HG02571 (cell line): Measurements from ENCODE around the gene ITGAE.

Source experiments
- ATAC-seq: cut with Tn5 transposase; IDR thresholded peaks from one replicate; pipeline ENCODE4 v1.9.1; 2021; ENCODE audit warnings: mild to moderate bottlenecking, moderate library complexity; ENCODE audit not compliant: unreplicated experiment

Gene ITGAE

GRCh38 chr17:3695723-3696411, 105.1 kb downstream of the ITGAE start, which contains the start of gene P2RX5:
Gene P2RX5 (minus strand): TSS chr17:3696155. CDS start chr17:3696005, 150 bp downstream.
- no peak for ATAC-seq

- no peak for ATAC-seq
Observed at GRCh38 chr17:3695129-3695722, 105.8 kb downstream of the ITGAE start.

GRCh38 chr17:3693829-3694231, 107.2 kb downstream of the ITGAE start:
- ATAC-seq: no peak

GRCh38 chr17:3693141-3693540, 107.8 kb downstream of the ITGAE start:
- no peak for ATAC-seq

- no peak for ATAC-seq
Observed at GRCh38 chr17:3692346-3692745, 108.6 kb downstream of the ITGAE start.

- ATAC-seq: no peak
Observed at GRCh38 chr17:3691617-3692067, 109.3 kb downstream of the ITGAE start.

GRCh38 chr17:3690094-3690715, 110.8 kb downstream of the ITGAE start:
- ATAC-seq: no peak

GRCh38 chr17:3689262-3690093, 111.5 kb downstream of the ITGAE start:
- no peak for ATAC-seq

GRCh38 chr17:3688852-3689261, 112.1 kb downstream of the ITGAE start:
- ATAC-seq: no peak

- no peak for ATAC-seq
Observed at GRCh38 chr17:3688027-3688553, 112.9 kb downstream of the ITGAE start.

GRCh38 chr17:3685174-3685573, 115.8 kb downstream of the ITGAE start:
- ATAC-seq: no peak

GRCh38 chr17:3683054-3683511, 117.9 kb downstream of the ITGAE start:
- no peak for ATAC-seq

- ATAC-seq: no peak
Observed at GRCh38 chr17:3682033-3682432, 119.0 kb downstream of the ITGAE start.

GRCh38 chr17:3681565-3681964, 119.4 kb downstream of the ITGAE start:
- ATAC-seq: no peak

- no peak for ATAC-seq
Observed at GRCh38 chr17:3681057-3681456, 119.9 kb downstream of the ITGAE start.

- ATAC-seq: no peak
Observed at GRCh38 chr17:3679531-3680126, 121.4 kb downstream of the ITGAE start.

- ATAC-seq: no peak
Observed at GRCh38 chr17:3678821-3679530, 122.0 kb downstream of the ITGAE start.

GRCh38 chr17:3678095-3678820, 122.7 kb downstream of the ITGAE start:
- ATAC-seq: no peak

- no peak for ATAC-seq
Observed at GRCh38 chr17:3675886-3676285, 125.1 kb downstream of the ITGAE start.
